ENCODE results near the gene WNT11.

DNA sequence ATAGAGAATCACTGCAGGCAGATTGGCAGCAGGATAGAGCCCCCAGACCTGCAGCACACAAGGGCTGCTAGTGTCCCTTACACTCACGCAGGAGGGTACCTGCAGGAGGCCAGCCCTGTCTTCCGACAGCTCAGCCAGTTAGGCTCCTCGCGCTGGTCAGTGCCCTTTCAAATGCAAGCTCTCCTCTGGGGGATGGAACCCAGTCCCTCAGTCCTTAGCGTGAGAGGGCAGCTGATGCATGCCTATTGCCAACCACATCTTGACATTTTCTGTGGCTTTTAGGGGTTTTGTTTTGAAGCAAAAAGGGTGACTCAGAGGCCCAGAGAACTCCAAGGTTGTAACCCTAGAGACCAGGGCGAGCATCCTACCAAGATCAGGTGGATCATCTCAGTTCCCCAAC is 40.0 kb downstream of the WNT11 start:
- TF ChIP-seq TOX (CRISPR knock-in tag; IDR thresholded peaks at IDR 0.05; ENCODE audit: borderline replicate concordance) (no peak), BACH2 (CRISPR knock-in tag; IDR thresholded peaks at IDR 0.05; ENCODE audit: borderline replicate concordance) (no peak), ZFP3 (CRISPR knock-in tag; IDR thresholded peaks at IDR 0.05) (no peak), OSR1 (CRISPR knock-in tag; IDR thresholded peaks at IDR 0.05) (no peak), CREB5 (CRISPR knock-in tag; IDR thresholded peaks at IDR 0.05; ENCODE audit: low read depth) (no peak), RARB (CRISPR knock-in tag; IDR thresholded peaks at IDR 0.05) (no peak), ZNF8 (CRISPR knock-in tag; IDR thresholded peaks at IDR 0.05) (no peak), TSHZ2 (CRISPR knock-in tag; IDR thresholded peaks at IDR 0.05) (no peak)
- TF ChIP-seq, protein P1, sequence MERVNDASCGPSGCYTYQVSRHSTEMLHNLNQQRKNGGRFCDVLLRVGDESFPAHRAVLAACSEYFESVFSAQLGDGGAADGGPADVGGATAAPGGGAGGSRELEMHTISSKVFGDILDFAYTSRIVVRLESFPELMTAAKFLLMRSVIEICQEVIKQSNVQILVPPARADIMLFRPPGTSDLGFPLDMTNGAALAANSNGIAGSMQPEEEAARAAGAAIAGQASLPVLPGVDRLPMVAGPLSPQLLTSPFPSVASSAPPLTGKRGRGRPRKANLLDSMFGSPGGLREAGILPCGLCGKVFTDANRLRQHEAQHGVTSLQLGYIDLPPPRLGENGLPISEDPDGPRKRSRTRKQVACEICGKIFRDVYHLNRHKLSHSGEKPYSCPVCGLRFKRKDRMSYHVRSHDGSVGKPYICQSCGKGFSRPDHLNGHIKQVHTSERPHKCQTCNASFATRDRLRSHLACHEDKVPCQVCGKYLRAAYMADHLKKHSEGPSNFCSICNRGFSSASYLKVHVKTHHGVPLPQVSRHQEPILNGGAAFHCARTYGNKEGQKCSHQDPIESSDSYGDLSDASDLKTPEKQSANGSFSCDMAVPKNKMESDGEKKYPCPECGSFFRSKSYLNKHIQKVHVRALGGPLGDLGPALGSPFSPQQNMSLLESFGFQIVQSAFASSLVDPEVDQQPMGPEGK (CRISPR knock-in tag; IDR thresholded peaks at IDR 0.05; ENCODE audit: borderline replicate concordance): no peak

All from SK-N-SH treated with all-trans-retinoic acid at 6 μM for 48 hours (cell line).